Skeletal muscle cell (primary cell): ENCODE results near the gene SCYGR6.
A peak's percentile ranks its signal among the peaks of the same experiment; 100 is the strongest.
"Not testable (repeated sequence)": the region's sequence is repeated elsewhere in the genome, so short reads cannot be mapped to it uniquely, and the experiment has no call there.

Experiments used
- DNase-seq: peaks from one replicate; pipeline ENCODE4 v3.0.0-alpha.2; 2010; ENCODE audit warnings: low read depth
- H3K4me3 ChIP-seq: 2 replicates; pipeline ENCODE4 v1.5.1; 2011; ENCODE audit warnings: low read depth, mild to moderate bottlenecking, control low read depth, low read length, moderate library complexity

Gene SCYGR6

GRCh38 chr2:227724394-227725039 is at the start of gene SCYGR6:
Gene SCYGR6 (minus strand): TSS chr2:227724757. CDS start chr2:227724757, 0 bp downstream.
- no peak within 1 kb of the TSS for H3K4me3 ChIP-seq

GRCh38 chr2:227774011-227774624 is 49.6 kb upstream of the SCYGR6 start:
- no peak overlapping the region for H3K4me3 ChIP-seq
- no peak for DNase-seq

More at GRCh38 chr2:227724394-227725039, at the start of gene SCYGR6:
- DNase-seq: no peak

GRCh38 chr2:227772932-227773331 is 48.4 kb upstream of the SCYGR6 start:
- DNase-seq: no peak

GRCh38 chr2:227772197-227772661 is 47.7 kb upstream of the SCYGR6 start:
- no peak overlapping the region for H3K4me3 ChIP-seq
- DNase-seq: no peak

More at GRCh38 chr2:227772932-227773331, 48.4 kb upstream of the SCYGR6 start:
- no peak overlapping the region for H3K4me3 ChIP-seq

GRCh38 chr2:227767830-227768229 is 43.3 kb upstream of the SCYGR6 start:
- no peak for DNase-seq
- no peak overlapping the region for H3K4me3 ChIP-seq

- no peak overlapping the region for H3K4me3 ChIP-seq
- peak; percentile 21 for DNase-seq
These were observed 41.9 kb upstream of the SCYGR6 start for GRCh38 chr2:227766373-227766883.

GRCh38 chr2:227765788-227766372 is 41.3 kb upstream of the SCYGR6 start:
- no peak overlapping the region for H3K4me3 ChIP-seq
- no peak for DNase-seq

GRCh38 chr2:227761740-227762476 is 37.4 kb upstream of the SCYGR6 start:
- DNase-seq: no peak

GRCh38 chr2:227759411-227760118 is 35.0 kb upstream of the SCYGR6 start:
- H3K4me3 ChIP-seq: no peak overlapping the region
- no peak for DNase-seq

More at GRCh38 chr2:227761740-227762476, 37.4 kb upstream of the SCYGR6 start:
- no peak overlapping the region for H3K4me3 ChIP-seq

GRCh38 chr2:227756261-227756660 is 31.7 kb upstream of the SCYGR6 start:
- not testable (repeated sequence) for DNase-seq, H3K4me3 ChIP-seq

- DNase-seq: no peak
- H3K4me3 ChIP-seq: no peak overlapping the region
These were observed 23.5 kb upstream of the SCYGR6 start for GRCh38 chr2:227748079-227748478.

GRCh38 chr2:227745594-227745993 is 21.0 kb upstream of the SCYGR6 start, which contains the start of gene SCYGR8:
Gene SCYGR8 (plus strand): TSS chr2:227745894. CDS start chr2:227745894, 0 bp downstream.
- H3K4me3 ChIP-seq: no peak within 1 kb of the TSS
- DNase-seq: no peak

- DNase-seq, H3K4me3 ChIP-seq: not testable (repeated sequence)
These were observed 16.1 kb upstream of the SCYGR6 start for GRCh38 chr2:227740705-227741104.

- H3K4me3 ChIP-seq: no peak overlapping the region
These were observed 14.8 kb upstream of the SCYGR6 start for GRCh38 chr2:227739351-227739750.

GRCh38 chr2:227728035-227728434 is 3.5 kb upstream of the SCYGR6 start, which contains the start of gene SCYGR7:
Gene SCYGR7 (plus strand): TSS chr2:227728335. CDS start chr2:227728335, 0 bp downstream.
- H3K4me3 ChIP-seq: no peak within 1 kb of the TSS
- DNase-seq: no peak

More at GRCh38 chr2:227739351-227739750, 14.8 kb upstream of the SCYGR6 start:
- no peak for DNase-seq

- H3K4me3 ChIP-seq, DNase-seq: not testable (repeated sequence)
These were observed 1.7 kb downstream of the SCYGR6 start for GRCh38 chr2:227722821-227723220.

- DNase-seq: no peak
- no peak overlapping the region for H3K4me3 ChIP-seq
These were observed 3.9 kb downstream of the SCYGR6 start for GRCh38 chr2:227720680-227721079.

- no peak for DNase-seq
- no peak overlapping the region for H3K4me3 ChIP-seq
These were observed 4.9 kb downstream of the SCYGR6 start for GRCh38 chr2:227719641-227720040.
